Muscle of arm (tissue), 14 donors: Measurements from ENCODE around the gene ZAR1. TPM values are rescaled to one million over a fixed set of nuclear protein-coding genes. Genes with fewer than 3 reads are reported as not detected.
"Not testable (repeated sequence)": the region's sequence is repeated elsewhere in the genome, so short reads cannot be mapped to it uniquely, and the experiment has no call there.

Experiments used
- DNase-seq: peaks from one replicate; pipeline ENCODE4 v3.0.0-alpha.2; 2013
- long read RNA-seq, 11 donors: transcript quantifications; one replicate each; lab custom pipeline, GENCODE V29; 2026
- polyA plus RNA-seq, 12 donors: library from polyadenylated mRNA; unstranded; fragments of 120-200 nt; gene quantifications; one replicate each; pipeline ENCODE4 v1.2.1, GENCODE V29; 2013; ENCODE audit not compliant: insufficient read length in 12 of 12

Gene ZAR1
- not detected for polyA plus RNA-seq
- long read RNA-seq, donor 1: 0 reads
- long read RNA-seq, donor 2: 0 reads
- long read RNA-seq, donor 3: 0 reads
- long read RNA-seq, donor 4: 0 reads
- long read RNA-seq, donor 5: 0 reads
- long read RNA-seq, donor 6: 0 reads
- long read RNA-seq, donor 7: 0 reads
- long read RNA-seq, donor 8: 0 reads
- long read RNA-seq, donor 9: 0 reads
- long read RNA-seq, donor 10: 0 reads
- long read RNA-seq, donor 11: 0 reads

DNA sequence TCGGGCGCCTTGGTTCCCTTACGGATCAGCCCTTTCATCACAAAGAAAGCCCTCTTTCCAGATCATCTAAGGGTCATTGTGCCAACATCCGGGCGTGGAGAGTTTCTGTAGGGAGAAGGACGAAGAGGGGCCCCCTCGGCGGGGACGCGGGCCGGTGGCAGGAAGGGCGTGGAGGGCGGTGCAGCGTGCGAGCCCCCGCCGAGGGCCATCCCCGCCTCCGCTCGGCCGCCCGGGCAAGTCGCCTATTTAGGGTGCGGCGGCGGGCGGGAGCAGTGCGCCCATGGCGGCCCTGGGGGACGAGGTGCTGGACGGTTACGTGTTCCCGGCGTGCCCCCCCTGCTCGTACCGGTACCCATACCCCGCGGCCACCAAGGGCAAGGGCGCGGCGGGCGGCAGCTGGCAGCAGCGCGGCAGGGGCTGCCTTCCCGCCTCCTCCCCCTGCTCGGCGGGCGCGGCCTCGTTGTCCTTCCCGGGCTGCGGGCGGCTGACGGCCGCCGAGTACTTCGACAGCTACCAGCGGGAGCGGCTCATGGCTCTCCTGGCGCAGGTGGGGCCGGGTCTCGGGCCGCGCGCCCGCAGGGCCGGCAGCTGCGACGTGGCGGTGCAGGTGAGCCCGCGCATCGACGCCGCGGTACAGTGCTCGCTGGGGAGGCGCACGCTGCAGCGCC is at the start of gene ZAR1:
Gene ZAR1 (plus strand): TSS at position 241 of the 668 bp plus-strand sequence. CDS start 40 bp downstream, at position 281.
- no peak for DNase-seq

- not testable (repeated sequence) for DNase-seq
Observed at GRCh38 chr4:48440914-48441313, 49.1 kb upstream of the ZAR1 start.

DNA sequence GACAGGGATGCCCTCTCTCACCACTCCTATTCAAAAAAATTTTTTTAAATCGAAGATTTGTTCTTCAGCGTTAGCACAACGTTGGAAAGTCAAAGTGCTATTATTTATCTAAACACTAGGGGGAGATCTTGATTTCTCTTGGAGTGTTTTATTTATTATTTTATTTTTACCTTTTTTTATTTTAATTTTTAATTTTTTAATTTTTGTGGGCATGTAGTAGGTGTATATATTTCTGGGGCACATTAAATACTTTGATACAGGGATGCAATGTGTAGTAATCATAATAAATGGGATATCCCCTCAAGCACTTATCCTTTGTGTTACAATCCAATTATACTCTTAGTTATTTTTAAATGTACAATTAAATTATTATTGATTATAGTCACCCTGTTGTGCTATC is 44.3 kb upstream of the ZAR1 start:
- no peak for DNase-seq

GRCh38 chr4:48446642-48447041 is 43.4 kb upstream of the ZAR1 start:
- no peak for DNase-seq

GRCh38 chr4:48449151-48449550 is 40.9 kb upstream of the ZAR1 start:
- no peak for DNase-seq

DNA sequence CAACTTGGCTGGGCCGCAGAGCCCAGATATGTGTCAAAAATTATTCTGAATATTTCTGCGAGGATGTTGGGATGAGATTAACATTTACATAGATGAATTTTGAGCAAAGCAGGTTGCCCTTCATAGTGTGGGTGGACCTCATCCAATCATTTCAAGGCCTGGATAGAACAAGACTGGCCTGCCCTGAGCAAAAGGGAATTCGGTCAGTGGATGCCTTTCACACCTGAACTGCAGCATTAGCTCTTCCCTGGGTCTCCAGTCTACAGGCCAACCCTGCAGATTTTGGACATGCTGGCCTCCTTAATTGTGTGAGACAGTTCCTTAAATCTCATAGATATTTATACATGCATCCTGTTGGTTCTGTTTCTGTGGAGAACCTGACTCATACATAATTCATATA is 39.3 kb upstream of the ZAR1 start:
- no peak for DNase-seq

DNA sequence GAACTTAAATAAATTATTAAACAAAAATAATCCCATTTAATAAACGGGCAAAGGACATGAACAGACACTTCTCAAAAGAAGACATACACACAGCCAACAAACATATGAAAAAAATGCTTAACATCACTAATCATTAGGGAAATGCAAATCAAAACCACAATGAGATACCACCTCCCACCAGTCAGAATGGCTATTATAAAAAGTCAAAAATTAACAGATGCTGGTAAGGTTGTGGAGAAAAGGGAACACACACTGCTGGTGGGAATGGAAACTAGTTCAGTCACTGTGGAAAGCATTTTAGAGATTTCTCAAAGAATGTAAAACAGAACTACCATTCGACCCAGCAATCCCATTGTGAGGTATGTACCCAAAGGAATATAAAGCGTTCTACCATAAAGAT is 38.4 kb upstream of the ZAR1 start:
- not testable (repeated sequence) for DNase-seq

DNA sequence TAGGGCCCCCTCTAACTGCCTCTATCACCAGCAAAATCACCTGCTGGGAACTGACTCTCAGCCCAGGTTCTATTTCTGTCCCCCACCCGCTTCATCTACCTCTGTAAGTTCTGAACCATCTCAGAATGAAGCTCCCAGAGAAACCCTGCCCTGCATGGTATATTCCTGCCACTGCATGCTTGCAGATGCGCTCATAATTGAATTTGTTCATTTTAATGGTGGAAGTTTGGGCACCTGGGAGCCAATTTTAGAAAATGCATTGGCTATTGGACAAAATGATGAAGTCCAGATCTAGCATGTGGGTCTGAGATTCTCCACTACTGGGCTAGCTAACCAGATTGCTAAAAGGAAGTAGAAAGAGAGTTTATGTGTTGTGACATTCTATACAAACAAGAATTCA is 35.5 kb upstream of the ZAR1 start:
- DNase-seq: no peak

GRCh38 chr4:48461000-48461399 is 29.1 kb upstream of the ZAR1 start:
- DNase-seq: no peak

- no peak for DNase-seq
Observed at GRCh38 chr4:48462363-48462762, 27.7 kb upstream of the ZAR1 start.

- no peak for DNase-seq
Observed at GRCh38 chr4:48467442-48467841, 22.6 kb upstream of the ZAR1 start.

- DNase-seq: no peak
Observed at GRCh38 chr4:48467891-48468290, 22.2 kb upstream of the ZAR1 start.

- no peak for DNase-seq
Observed at GRCh38 chr4:48470137-48470536, 19.9 kb upstream of the ZAR1 start.

- DNase-seq: no peak
Observed at GRCh38 chr4:48470570-48470969, 19.5 kb upstream of the ZAR1 start.

DNA sequence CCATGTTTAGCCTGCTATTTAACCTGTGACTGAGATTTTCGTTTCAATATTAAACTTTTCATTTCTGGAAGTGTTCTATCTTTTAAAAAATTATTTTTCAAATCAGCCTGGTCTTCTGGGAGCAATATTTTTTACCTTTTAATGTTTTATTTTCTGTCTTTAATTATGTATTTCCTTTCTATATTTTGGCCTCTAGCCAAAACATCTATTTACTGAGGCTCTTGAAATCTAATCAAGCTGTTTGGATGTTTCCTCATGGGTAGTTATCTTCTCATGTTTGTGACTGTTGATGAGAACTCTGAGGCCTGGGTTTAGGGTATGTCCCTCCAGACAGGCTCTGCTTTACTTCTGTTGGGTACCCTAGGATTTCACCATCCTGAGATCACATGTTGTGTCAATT is 17.3 kb upstream of the ZAR1 start:
- DNase-seq: no peak

DNA sequence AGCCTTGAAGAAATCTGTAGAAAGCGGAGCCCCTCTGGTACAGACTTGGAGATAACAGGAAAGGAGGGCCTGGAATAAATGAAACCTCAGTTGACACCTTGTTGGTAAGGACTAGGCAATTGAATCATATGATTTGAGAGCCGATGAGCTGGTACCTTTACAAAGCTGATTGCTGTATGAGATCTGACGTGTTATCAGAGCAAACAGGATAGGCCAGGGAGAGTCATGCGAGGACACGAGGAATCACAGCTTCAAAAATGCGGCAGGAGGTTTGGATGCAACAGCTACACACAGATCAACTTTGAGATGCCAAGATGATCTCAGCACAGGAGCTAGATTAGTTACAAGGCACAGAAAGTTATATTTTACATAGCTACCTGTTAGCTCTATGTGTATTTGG is 14.3 kb upstream of the ZAR1 start:
- no peak for DNase-seq

DNA sequence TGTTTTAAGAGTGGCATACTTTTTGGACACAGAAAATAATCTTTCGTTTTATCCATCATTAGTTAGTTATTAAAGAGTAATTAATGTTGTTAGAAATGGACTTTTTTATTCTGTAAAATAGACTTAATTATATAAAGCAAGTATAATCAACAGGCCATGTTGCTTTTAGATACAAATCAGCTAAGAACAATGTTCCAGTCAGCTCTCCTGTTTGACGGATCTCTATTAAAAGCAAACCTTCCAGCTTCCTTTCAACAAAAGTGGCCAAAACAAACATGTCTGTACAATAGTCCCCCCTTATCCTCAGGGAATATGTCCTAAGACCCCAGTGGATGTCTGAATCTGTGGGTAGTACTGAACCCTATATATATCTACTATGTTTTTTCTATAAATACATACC is 11.8 kb upstream of the ZAR1 start:
- no peak for DNase-seq

DNA sequence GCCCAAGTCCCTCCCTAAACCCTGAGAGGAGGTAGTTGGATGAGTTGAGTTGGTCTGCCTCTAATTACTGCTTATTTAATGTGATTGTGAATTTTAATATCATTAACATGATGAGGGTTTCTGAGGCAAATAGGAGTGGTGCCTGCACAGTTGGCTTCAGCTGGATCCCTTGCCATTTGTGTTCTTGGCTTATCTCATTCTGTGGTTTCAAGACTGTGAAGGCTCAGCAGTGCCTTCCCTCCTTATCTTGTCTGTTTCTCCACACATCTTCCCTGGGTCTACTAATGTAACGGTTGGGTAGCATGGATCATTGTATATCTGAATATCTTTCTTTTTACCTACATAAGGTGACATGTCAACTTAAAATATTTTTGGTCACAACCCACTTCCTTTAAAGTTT is 8.5 kb upstream of the ZAR1 start:
- no peak for DNase-seq

GRCh38 chr4:48483006-48483776 is 6.9 kb upstream of the ZAR1 start, which contains the start of gene SLC10A4:
SLC10A4 (plus strand) TSS chr4:48483343; CDS start chr4:48483562, 219 bp downstream.
- DNase-seq: no peak

DNA sequence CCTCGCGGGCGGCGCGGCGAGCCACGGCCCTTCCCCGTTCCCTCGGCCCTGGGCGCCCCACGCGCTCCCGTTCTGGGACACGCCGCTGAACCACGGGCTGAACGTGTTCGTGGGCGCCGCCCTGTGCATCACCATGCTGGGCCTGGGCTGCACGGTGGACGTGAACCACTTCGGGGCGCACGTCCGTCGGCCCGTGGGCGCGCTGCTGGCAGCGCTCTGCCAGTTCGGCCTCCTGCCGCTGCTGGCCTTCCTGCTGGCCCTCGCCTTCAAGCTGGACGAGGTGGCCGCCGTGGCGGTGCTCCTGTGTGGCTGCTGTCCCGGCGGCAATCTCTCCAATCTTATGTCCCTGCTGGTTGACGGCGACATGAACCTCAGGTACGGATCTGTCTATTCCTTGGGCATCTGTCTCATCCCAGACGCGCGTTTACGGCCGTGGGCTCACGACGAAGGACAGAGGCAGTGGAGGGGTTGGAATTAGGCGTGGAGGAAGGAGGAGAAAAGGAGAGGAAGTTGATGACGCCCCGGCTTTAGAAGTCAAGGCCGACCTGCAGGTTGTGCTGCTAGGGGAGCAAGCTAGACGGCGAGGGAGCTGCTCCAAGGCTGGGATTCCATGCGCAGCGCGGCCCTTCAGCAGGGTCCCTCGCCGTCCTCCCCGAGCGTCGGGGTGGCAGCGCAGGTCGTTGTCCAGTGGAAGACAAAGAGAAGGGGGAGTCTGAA is 6.1 kb upstream of the ZAR1 start:
- no peak for DNase-seq

DNA sequence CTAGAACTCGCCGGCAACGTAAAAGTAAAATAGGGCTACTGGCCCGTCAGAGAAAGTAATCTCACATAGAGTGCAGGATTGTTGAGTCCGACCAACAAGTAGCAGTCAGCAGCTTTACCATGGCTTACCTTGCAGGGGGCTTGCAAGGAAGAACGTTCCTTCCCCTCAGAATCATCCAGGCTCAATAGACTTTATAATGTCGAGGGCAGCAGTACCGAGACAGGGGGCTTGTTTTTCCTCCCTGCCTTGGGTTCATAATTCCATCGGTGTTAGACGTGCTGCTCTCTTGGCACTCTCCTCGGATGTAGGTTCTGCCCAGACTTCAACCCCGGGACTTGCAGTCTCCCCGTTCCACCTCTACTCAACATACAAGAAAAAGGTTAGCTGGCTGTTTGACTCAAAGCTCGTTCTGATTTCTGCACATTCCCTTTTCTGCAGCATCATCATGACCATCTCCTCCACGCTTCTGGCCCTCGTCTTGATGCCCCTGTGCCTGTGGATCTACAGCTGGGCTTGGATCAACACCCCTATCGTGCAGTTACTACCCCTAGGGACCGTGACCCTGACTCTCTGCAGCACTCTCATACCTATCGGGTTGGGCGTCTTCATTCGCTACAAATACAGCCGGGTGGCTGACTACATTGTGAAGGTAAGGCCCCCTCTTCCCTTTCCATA is 5.4 kb upstream of the ZAR1 start:
- DNase-seq: no peak

GRCh38 chr4:48489683-48490011 is 405 bp upstream of the ZAR1 start:
- DNase-seq: no peak
